MM.1S (cell line): ENCODE data around the gene SLC29A1.

Source experiments
- DNase-seq: peaks from one replicate; pipeline ENCODE4 v3.0.0-alpha.2; 2015
- H2AFZ ChIP-seq: fragments of 300-600 bp; sonication (generic); 2 replicates; pipeline ENCODE4 v1.6.0; 2016; ENCODE audit warnings: antibody characterized with exemption, low read length
- H3F3A ChIP-seq: fragments of 300-600 bp; sonication (generic); 2 replicates; pipeline ENCODE4 v1.6.1; 2016; ENCODE audit warnings: mild to moderate bottlenecking, antibody characterized with exemption, low read length, moderate library complexity, mixed read lengths; ENCODE audit not compliant: insufficient read depth
- H3K27ac ChIP-seq: fragments of 300-600 bp; sonication (generic); 2 replicates; pipeline ENCODE4 v1.5.1; 2016; ENCODE audit warnings: mild to moderate bottlenecking, low read length
- H3K27me3 ChIP-seq: fragments of 300-600 bp; sonication (generic); replicated peaks from 2 replicates; pipeline ENCODE4 v1.6.0; 2016; ENCODE audit warnings: low read length; ENCODE audit not compliant: insufficient read depth
- H3K36me3 ChIP-seq: fragments of 300-600 bp; sonication (generic); replicated peaks from 2 replicates; pipeline ENCODE4 v1.6.1; 2016; ENCODE audit warnings: mild to moderate bottlenecking, low read length, mixed read lengths; ENCODE audit not compliant: insufficient read depth
- H3K4me1 ChIP-seq: fragments of 300-600 bp; sonication (generic); 2 replicates; pipeline ENCODE4 v1.6.1; 2016; ENCODE audit warnings: low read length, mixed read lengths
- H3K4me2 ChIP-seq: fragments of 300-600 bp; sonication (generic); 2 replicates; pipeline ENCODE4 v1.6.0; 2016; ENCODE audit warnings: low read depth, low read length
- H3K4me3 ChIP-seq: fragments of 300-600 bp; sonication (generic); 2 replicates; pipeline ENCODE4 v1.5.1; 2016; ENCODE audit warnings: low read length, mixed read lengths
- H3K79me2 ChIP-seq: fragments of 300-600 bp; sonication (generic); 2 replicates; pipeline ENCODE4 v1.6.1; 2016; ENCODE audit warnings: mixed run types, low read length, mixed read lengths
- H3K9ac ChIP-seq: fragments of 300-600 bp; sonication (generic); 2 replicates; pipeline ENCODE4 v1.6.1; 2016; ENCODE audit warnings: low read length, mixed read lengths
- H3K9me2 ChIP-seq: fragments of 300-600 bp; sonication (generic); replicated peaks from 2 replicates; pipeline ENCODE4 v1.6.1; 2016; ENCODE audit warnings: mild to moderate bottlenecking, low read length, mixed read lengths; ENCODE audit not compliant: insufficient read depth
- H3K9me3 ChIP-seq: fragments of 300-600 bp; sonication (generic); replicated peaks from 2 replicates; pipeline ENCODE4 v1.6.1; 2016; ENCODE audit warnings: mild to moderate bottlenecking, low read length, mixed read lengths; ENCODE audit not compliant: insufficient read depth
- H4K20me1 ChIP-seq: fragments of 300-600 bp; sonication (generic); 2 replicates; pipeline ENCODE4 v1.6.1; 2016; ENCODE audit warnings: mild to moderate bottlenecking, low read length, moderate library complexity, mixed read lengths; ENCODE audit not compliant: insufficient read depth
- CTCF ChIP-seq: fragments of 300-600 bp; sonication (generic); IDR thresholded peaks from 2 replicates; pipeline ENCODE4 v1.5.1; 2016; ENCODE audit warnings: antibody characterized with exemption, low read length, mixed read lengths
- EZH2 ChIP-seq: fragments of 300-600 bp; sonication (generic); optimal IDR thresholded peaks from 2 replicates; pipeline ENCODE3; 2017; ENCODE audit warnings: low read depth, mild to moderate bottlenecking, antibody characterized with exemption, low read length, mixed read lengths
- EZH2phosphoT487 ChIP-seq: fragments of 300-600 bp; sonication (generic); IDR thresholded peaks from 2 replicates; pipeline ENCODE4 v1.6.1; 2018; ENCODE audit warnings: antibody characterized with exemption, low read length

The SLC29A1 gene

GRCh38 chr6:44220913-44221290 is 2.5 kb upstream of the SLC29A1 start:
- H3K79me2 ChIP-seq: peaks cover 27% of the 10 kb centered on the region
- no peak for DNase-seq
- no peak for TF ChIP-seq EZH2
- TF ChIP-seq EZH2phosphoT487: no peak
- no peak for TF ChIP-seq CTCF
- H3K36me3 ChIP-seq: no peaks in the 10 kb centered on the region
- H3F3A ChIP-seq: peaks cover 28% of the 10 kb centered on the region
- H3K4me2 ChIP-seq: no peak overlapping the region
- no peaks in the 10 kb centered on the region for H3K9me3 ChIP-seq
- peaks cover 36% of the 10 kb centered on the region for H3K4me1 ChIP-seq
- peak overlapping the region; percentile 12; the same call in 1 of the 2 replicates for H3K9ac ChIP-seq
- H3K27ac ChIP-seq: peak overlapping the region; percentile 61; the same call in 1 of the 2 replicates
- no peaks in the 10 kb centered on the region for H4K20me1 ChIP-seq
- H2AFZ ChIP-seq: no peak overlapping the region
- H3K9me2 ChIP-seq: no peaks in the 10 kb centered on the region
- H3K27me3 ChIP-seq: no peaks in the 10 kb centered on the region
- H3K4me3 ChIP-seq: no peak overlapping the region

- Histone ChIP-seq H3K9me3 (no peaks in the 10 kb centered on the region), H3K4me2 (peak overlapping the region; percentile 21; the same call in 1 of the 2 replicates), H3K4me1 (peaks cover 36% of the 10 kb centered on the region), H3K27ac (peak overlapping the region; percentile 61; the same call in 1 of the 2 replicates), H3F3A (peaks cover 28% of the 10 kb centered on the region), H3K27me3 (no peaks in the 10 kb centered on the region), H3K9ac (peak overlapping the region; percentile 12; the same call in 1 of the 2 replicates), H3K9me2 (no peaks in the 10 kb centered on the region), H3K36me3 (no peaks in the 10 kb centered on the region), H3K79me2 (peaks cover 32% of the 10 kb centered on the region), H3K4me3 (no peak overlapping the region), H2AFZ (no peak overlapping the region), H4K20me1 (no peaks in the 10 kb centered on the region)
- TF ChIP-seq CTCF (peak; percentile 75), EZH2phosphoT487 (no peak)
- peak; percentile 73 for DNase-seq
These were observed 2.0 kb upstream of the SLC29A1 start for GRCh38 chr6:44221291-44221960.

GRCh38 chr6:44221961-44222335 is 1.4 kb upstream of the SLC29A1 start:
- H4K20me1 ChIP-seq: no peaks in the 10 kb centered on the region
- peaks cover 28% of the 10 kb centered on the region for H3F3A ChIP-seq
- H3K79me2 ChIP-seq: peaks cover 37% of the 10 kb centered on the region
- no peak for DNase-seq
- H3K4me3 ChIP-seq: no peak overlapping the region
- H3K27ac ChIP-seq: no peak overlapping the region
- H3K9me3 ChIP-seq: no peaks in the 10 kb centered on the region
- H3K27me3 ChIP-seq: no peaks in the 10 kb centered on the region
- H3K4me1 ChIP-seq: peaks cover 36% of the 10 kb centered on the region
- H3K9ac ChIP-seq: no peak overlapping the region
- H3K4me2 ChIP-seq: peak overlapping the region; percentile 21; the same call in 1 of the 2 replicates
- no peaks in the 10 kb centered on the region for H3K36me3 ChIP-seq
- no peak overlapping the region for H2AFZ ChIP-seq
- no peaks in the 10 kb centered on the region for H3K9me2 ChIP-seq
- no peak for TF ChIP-seq EZH2
- TF ChIP-seq CTCF: no peak
- TF ChIP-seq EZH2phosphoT487: no peak
